Measurements from ENCODE around the gene FGF3. TPM values are rescaled to one million over a fixed set of nuclear protein-coding genes. Genes with fewer than 3 reads are reported as not detected.

Gene FGF3
- total and polyA plus RNA-seq, 8 donors = not detected

DNA sequence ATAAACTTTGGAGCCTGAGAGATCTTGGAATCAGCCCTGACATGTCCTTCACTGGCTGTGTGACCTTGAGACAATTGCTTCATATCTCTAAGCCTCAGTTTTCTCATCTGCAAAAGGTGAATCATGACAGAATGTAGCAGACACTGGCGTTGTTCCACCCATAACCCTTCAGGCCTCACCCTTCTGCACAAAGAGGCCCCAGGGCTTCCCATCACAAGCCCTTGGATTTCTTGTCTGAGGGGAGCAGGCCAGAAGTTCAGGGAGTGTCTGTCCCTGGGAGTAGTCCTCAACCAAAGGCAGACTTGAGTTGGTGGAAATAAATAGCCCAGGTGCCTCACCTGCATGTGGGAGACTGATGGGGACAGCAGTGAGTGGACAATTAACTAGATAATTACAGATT, 16.6 kb downstream of the FGF3 start:
- Histone ChIP-seq H3K27ac (no peak overlapping the region), H3K9me3 (no peaks in the 10 kb centered on the region), H3K4me3 (no peak overlapping the region), H3K36me3 (no peaks in the 10 kb centered on the region), H3K4me1 (no peaks in the 10 kb centered on the region), H3K27me3 (no peaks in the 10 kb centered on the region)
- FAIRE-seq = no peak
- ATAC-seq = no peak
- 33 to 39% methylated on average over 1 of the region's 1 CpG for WGBS, 2 donors
- DNase-seq = no peak
- intact Hi-C loops (cut with DNase I) = no loop called here
- TF ChIP-seq, protein P1, sequence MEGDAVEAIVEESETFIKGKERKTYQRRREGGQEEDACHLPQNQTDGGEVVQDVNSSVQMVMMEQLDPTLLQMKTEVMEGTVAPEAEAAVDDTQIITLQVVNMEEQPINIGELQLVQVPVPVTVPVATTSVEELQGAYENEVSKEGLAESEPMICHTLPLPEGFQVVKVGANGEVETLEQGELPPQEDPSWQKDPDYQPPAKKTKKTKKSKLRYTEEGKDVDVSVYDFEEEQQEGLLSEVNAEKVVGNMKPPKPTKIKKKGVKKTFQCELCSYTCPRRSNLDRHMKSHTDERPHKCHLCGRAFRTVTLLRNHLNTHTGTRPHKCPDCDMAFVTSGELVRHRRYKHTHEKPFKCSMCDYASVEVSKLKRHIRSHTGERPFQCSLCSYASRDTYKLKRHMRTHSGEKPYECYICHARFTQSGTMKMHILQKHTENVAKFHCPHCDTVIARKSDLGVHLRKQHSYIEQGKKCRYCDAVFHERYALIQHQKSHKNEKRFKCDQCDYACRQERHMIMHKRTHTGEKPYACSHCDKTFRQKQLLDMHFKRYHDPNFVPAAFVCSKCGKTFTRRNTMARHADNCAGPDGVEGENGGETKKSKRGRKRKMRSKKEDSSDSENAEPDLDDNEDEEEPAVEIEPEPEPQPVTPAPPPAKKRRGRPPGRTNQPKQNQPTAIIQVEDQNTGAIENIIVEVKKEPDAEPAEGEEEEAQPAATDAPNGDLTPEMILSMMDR (IDR thresholded peaks at IDR 0.05) = no peak

DNA sequence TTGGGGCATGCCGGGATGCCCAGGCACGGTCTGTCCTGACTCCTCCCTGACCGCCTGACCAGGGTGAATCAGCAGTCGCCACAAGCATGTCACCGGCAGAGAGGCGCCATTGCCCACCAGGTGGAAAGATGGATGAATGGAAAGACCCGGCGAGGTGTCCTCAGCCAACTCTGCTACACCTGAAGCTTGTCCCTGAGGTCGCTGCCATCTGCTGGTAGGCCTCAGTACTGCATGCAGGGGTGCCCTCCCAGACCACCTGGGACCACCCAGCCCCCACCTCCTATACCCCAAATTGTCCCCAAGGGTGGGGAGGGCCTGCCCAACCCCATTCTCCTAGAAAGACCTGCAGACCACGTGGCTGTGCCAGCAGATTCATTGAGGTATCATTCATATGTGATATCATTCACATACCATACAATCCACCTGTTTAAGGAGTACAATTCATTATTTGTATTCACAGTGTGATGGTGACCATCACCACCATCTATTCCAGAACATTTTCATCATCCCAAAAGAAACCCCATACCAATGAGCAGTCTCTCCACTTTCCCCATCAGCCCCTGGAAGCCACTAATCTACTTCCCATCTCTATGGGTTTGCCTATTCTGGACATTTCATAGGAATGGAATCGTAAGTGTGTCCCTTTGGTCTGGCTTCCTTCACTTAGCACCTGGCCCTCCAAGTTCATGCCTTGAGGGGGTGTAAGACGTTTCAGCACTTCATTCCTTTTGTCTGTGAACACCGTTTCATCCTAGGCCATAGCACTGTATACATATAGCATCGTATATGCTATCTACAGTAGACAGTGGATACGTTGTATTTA, 17.5 kb downstream of the FGF3 start:
- Histone ChIP-seq H3K27me3 (no peaks in the 10 kb centered on the region), H3K27ac (no peak overlapping the region), H3K36me3 (no peaks in the 10 kb centered on the region), H3K9me3 (no peaks in the 10 kb centered on the region), H3K4me1 (no peaks in the 10 kb centered on the region), H3K4me3 (no peak overlapping the region)
- 29 to 35% methylated on average over 15 of the region's 15 CpGs for WGBS, 2 donors
- peak in 4 of 6 donors; percentile 28 to 68 (median 41) for DNase-seq
- FAIRE-seq = no peak
- TF ChIP-seq, protein P1 (IDR thresholded peaks at IDR 0.05) = peak; percentile 38 to 66 (median 56)
- peak in 2 of 4 donors; percentile 37 to 58 for ATAC-seq
- intact Hi-C loops (cut with DNase I) = no loop called here

GRCh38 chr11:69800278-69800677, 18.9 kb downstream of the FGF3 start:
- H3K4me3 ChIP-seq = no peak overlapping the region
- H3K27me3 ChIP-seq = no peaks in the 10 kb centered on the region
- H3K36me3 ChIP-seq = no peaks in the 10 kb centered on the region
- no peaks in the 10 kb centered on the region for H3K4me1 ChIP-seq
- intact Hi-C loops (cut with DNase I) = no loop called here
- DNase-seq (peak in 1 of 6 donors; percentile 30), FAIRE-seq (no peak), ATAC-seq (no peak)
- WGBS, 2 donors = 74 to 87% methylated on average over 5 of the region's 5 CpGs
- no peaks in the 10 kb centered on the region for H3K9me3 ChIP-seq
- TF ChIP-seq, protein P1 (IDR thresholded peaks at IDR 0.05) = no peak
- no peak overlapping the region for H3K27ac ChIP-seq

DNA sequence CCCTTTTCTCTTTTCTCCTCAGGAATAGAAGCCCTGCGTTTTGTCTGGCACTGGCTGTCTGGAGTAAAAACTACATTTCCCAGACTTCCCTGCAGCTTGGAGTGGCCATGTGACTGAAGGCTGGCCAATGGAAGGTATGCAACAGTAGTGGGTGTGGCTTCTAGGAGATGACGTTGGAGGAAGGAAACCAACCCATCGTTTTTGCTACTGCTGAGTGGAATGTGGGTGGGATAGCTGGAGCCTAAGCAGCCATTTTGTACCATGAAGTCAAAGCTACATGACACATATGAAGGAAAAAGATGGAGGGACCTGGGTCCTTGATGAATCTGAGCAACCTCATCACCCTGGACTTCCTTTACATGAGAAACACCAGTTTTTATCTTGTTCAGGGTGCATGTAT, 19.6 kb downstream of the FGF3 start:
- no peak for ATAC-seq
- 20 to 23% methylated on average over 3 of the region's 3 CpGs for WGBS, 2 donors
- no peak for FAIRE-seq

More for the DNA sequence above, 19.6 kb downstream of the FGF3 start:
- H3K27ac ChIP-seq = no peak overlapping the region
- H3K9me3 ChIP-seq = no peaks in the 10 kb centered on the region
- DNase-seq = no peak
- TF ChIP-seq, protein P1 (IDR thresholded peaks at IDR 0.05) = no peak
- intact Hi-C loops (cut with DNase I) = no loop called here
- no peak overlapping the region for H3K4me3 ChIP-seq
- H3K27me3 ChIP-seq = no peaks in the 10 kb centered on the region
- no peaks in the 10 kb centered on the region for H3K4me1 ChIP-seq
- H3K36me3 ChIP-seq = no peaks in the 10 kb centered on the region
